SK-MEL-5 (cell line): ENCODE measurements around the gene SNED1. TPM values are rescaled to one million over a fixed set of nuclear protein-coding genes. Genes with fewer than 3 reads are reported as not detected.

Experiments used
- DNase-seq: peaks from one replicate; pipeline ENCODE4 v3.0.0-alpha.2; 2016; ENCODE audit warnings: low read depth, low spot score
- in situ Hi-C: cut with HindIII; loops from 2 replicates; pipeline ENCODE4 v1.10.0; 2016; ENCODE audit warnings: low sequenced_read_pairs, high pct_unique_total_duplicates, low pct_unique_long_range_greater_than_20kb
- total RNA-seq: library from RNA; depleted of rRNA; stranded (reverse); fragments of >200 nt; shearing (Covaris generic); gene quantifications from 2 replicates; pipeline ENCODE4 v1.2.3, GENCODE V29; 2014

Gene SNED1
- total RNA-seq, 1 experiment from 2014 or later, result 0.13 TPM

GRCh38 chr2:241064802-241065354, 66.5 kb downstream of the SNED1 start:
- no peak for DNase-seq
- in situ Hi-C loops, result no loop called here

DNA sequence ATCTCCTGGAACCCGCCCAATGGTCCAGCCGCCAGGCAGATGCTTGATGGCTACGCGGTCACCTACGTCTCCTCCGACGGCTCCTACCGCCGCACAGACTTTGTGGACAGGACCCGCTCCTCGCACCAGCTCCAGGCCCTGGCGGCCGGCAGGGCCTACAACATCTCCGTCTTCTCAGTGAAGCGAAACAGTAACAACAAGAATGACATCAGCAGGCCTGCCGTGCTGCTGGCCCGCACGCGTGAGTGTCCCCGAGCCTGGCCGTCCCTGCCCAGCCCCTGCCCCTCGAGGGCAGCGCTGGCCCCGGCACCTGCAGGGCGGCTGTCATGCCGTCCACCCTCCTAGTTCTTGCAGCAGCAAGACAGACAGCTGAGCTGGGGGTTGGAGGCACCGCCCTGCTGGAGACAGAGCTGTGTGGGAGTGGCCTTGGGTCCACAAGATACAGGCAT, 67.0 kb downstream of the SNED1 start:
- in situ Hi-C loops, result no loop called here
- no peak for DNase-seq

- in situ Hi-C loops, result no loop called here
- no peak for DNase-seq
Observed at GRCh38 chr2:241066171-241066892, 67.9 kb downstream of the SNED1 start.

GRCh38 chr2:241066893-241067341, 68.5 kb downstream of the SNED1 start:
- in situ Hi-C loops, result no loop called here
- no peak for DNase-seq

- in situ Hi-C loops, result no loop called here
- no peak for DNase-seq
Observed at GRCh38 chr2:241067501-241068135, 69.2 kb downstream of the SNED1 start.

- in situ Hi-C loops, result no loop called here
Observed at GRCh38 chr2:241068136-241068941, 69.9 kb downstream of the SNED1 start.

DNA sequence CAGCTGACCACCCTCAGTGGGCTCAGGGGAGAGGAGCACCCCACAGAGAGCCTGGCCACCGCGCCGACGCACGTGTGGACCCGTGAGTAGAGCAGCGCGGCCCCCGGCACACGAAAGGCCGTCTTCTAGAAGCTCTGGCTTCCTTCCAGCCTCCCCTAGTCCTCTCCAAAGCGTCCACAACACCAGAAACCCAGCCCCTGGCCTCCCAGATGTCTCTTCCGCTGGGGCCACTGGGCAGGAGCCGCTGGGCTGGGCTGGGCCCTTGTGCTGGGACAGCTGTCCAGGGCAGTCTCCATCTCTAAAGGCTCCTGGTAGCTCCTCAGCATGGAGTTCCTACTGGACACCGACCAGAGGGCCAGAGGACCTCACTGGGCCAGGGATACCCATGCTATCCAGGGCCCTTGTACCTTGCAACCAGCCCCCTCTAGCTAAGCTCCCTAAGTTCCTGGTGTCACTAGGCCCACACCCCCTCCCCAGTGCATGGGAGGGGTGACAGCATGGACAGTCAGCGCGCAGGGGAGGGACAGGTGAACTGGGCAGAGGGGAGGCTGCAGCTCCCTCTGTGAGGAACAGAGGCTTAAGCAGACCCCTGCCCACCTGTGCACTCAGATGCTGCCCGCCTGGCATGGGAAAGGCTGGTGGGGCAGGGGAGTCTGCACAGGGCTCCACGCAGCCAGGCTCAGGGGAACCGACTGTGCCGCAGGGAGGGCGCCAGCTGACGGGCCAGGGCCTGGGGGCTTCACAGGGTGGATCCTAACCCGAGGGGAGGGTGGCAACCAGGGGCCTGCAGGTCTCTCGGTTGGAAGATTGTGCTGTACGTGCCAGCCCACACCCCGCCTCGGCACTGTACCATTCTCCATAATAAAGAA, 70.8 kb downstream of the SNED1 start:
- no peak for DNase-seq
- in situ Hi-C loops, result no loop called here

More at GRCh38 chr2:241068136-241068941, 69.9 kb downstream of the SNED1 start:
- no peak for DNase-seq

- in situ Hi-C loops, result no loop called here
- DNase-seq, result no peak
Observed at GRCh38 chr2:241069821-241070281, 71.4 kb downstream of the SNED1 start.

GRCh38 chr2:241070361-241070760, 71.9 kb downstream of the SNED1 start:
- DNase-seq, result no peak
- in situ Hi-C loops, result no loop called here

GRCh38 chr2:241070811-241071676, 72.6 kb downstream of the SNED1 start:
- in situ Hi-C loops, result no loop called here

GRCh38 chr2:241071677-241072111, 73.3 kb downstream of the SNED1 start:
- DNase-seq, result no peak
- in situ Hi-C loops, result no loop called here

More at GRCh38 chr2:241070811-241071676, 72.6 kb downstream of the SNED1 start:
- DNase-seq, result no peak

- in situ Hi-C loops, result no loop called here
- no peak for DNase-seq
Observed at GRCh38 chr2:241072151-241072550, 73.7 kb downstream of the SNED1 start.

DNA sequence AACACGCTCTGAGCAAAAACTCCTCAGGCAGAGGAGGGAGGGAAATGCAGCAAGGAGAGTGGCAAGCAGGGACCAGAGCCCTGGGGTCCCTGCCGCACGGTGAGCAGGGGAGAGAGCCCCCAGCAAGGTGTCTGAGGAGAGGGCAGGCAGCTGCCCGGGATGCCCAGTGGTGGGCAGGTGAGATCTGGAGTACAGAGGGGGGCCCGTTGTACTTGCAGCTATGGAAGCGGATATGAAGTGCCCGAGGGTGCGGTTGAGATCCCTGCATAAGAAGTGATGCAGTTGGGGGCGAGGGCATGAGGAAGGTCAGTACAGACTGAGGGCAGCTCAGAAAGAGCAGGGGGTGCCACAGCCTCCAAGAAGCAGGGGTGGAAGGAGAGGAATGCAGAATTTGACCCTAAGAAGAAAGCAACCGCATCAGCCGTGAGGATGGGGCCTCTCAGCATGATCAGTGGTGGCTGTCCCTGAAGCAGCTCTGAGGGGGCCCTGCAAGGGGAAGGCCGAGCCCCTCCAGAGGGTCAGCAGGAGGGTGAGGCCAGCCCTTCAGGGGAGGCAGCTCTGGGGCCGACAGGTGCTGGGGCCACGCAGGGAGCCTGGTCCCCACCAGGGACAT, 74.2 kb downstream of the SNED1 start:
- in situ Hi-C loops, result no loop called here
- DNase-seq, result no peak

GRCh38 chr2:241073166-241074064, 75.0 kb downstream of the SNED1 start:
- no peak for DNase-seq
- in situ Hi-C loops, result no loop called here
